GM06990 (cell line): ENCODE measurements around the gene RFTN1.

Experiments
- DNase-seq: peaks from one replicate; pipeline ENCODE4 v3.0.0-alpha.2; 2011; ENCODE audit not compliant: insufficient read length; ENCODE audit errors: extremely low read depth
- H3K27me3 ChIP-seq: replicated peaks from 2 replicates; pipeline ENCODE4 v1.6.0; 2011; ENCODE audit warnings: low read length; ENCODE audit not compliant: control insufficient read depth, insufficient read depth
- H3K36me3 ChIP-seq: 2 replicates; pipeline ENCODE4 v1.5.1; 2011; ENCODE audit warnings: low read length; ENCODE audit not compliant: control insufficient read depth, insufficient read depth
- H3K4me3 ChIP-seq: replicated peaks from 2 replicates; pipeline ENCODE4 v1.5.1; 2011; ENCODE audit warnings: low read depth, mild to moderate bottlenecking, control low read depth, low read length
- TF ChIP-seq, protein P1 (sequence below): IDR thresholded peaks from 2 replicates; pipeline ENCODE4 v1.5.1; 2011; ENCODE audit warnings: low read length, control low read depth, mild to moderate bottlenecking, inconsistent platforms; ENCODE audit not compliant: insufficient read depth, poor library complexity, severe bottlenecking

The RFTN1 gene

DNA sequence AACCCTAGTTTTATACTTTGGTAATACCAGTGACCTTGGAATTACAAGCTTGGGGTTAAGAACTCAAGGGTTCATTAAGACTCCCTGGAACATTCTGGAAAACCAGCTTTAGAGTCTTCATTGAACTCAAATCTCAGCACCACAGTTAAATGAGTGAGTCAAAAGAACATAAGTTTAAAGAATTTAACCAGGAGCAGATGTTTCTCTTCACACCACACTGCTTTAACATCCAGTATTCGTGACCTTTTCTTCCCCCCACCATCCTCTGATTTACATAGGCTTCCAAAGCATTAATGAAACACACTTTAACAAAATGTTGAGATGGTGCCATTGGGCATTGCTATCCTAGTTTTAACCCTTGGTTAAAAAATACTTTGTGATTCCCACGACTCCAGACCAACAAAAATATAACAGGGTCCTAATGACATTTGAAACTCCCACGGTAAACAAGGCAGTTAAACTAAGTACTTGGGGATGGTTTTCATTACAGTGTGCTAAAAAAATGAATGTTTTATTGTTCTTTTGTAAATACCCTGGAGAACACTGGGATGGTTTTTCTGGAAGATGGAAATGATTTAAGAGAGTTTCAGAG, 124.6 kb downstream of the RFTN1 start:
- Histone ChIP-seq H3K36me3 (peaks cover 1% of the 10 kb centered on the region; the same call in 1 of the 2 replicates), H3K4me3 (no peak overlapping the region), H3K27me3 (no peaks in the 10 kb centered on the region)
- TF ChIP-seq, protein P1, sequence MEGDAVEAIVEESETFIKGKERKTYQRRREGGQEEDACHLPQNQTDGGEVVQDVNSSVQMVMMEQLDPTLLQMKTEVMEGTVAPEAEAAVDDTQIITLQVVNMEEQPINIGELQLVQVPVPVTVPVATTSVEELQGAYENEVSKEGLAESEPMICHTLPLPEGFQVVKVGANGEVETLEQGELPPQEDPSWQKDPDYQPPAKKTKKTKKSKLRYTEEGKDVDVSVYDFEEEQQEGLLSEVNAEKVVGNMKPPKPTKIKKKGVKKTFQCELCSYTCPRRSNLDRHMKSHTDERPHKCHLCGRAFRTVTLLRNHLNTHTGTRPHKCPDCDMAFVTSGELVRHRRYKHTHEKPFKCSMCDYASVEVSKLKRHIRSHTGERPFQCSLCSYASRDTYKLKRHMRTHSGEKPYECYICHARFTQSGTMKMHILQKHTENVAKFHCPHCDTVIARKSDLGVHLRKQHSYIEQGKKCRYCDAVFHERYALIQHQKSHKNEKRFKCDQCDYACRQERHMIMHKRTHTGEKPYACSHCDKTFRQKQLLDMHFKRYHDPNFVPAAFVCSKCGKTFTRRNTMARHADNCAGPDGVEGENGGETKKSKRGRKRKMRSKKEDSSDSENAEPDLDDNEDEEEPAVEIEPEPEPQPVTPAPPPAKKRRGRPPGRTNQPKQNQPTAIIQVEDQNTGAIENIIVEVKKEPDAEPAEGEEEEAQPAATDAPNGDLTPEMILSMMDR, result no peak
- DNase-seq, result no peak

DNA sequence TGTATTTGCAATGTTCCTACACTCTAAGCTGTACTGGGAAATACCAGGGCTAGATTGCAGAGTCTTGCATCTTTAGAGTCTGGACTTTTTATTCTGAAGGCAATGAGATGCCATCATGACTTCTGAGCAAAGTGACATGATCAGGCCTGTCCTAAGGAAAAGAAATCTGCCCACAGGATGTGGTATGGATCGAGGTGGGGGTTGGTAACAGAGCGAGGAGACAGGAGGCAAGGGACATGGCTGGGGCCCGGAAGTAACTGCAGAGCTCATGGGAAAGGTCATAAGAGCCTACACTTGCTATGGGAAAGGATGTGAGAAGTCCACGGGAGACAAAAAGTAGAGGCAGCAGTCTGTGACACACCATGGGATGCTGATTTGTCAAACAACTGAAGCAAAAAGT, 126.9 kb downstream of the RFTN1 start:
- peaks cover 1% of the 10 kb centered on the region for H3K36me3 ChIP-seq
- H3K27me3 ChIP-seq, result no peaks in the 10 kb centered on the region
- H3K4me3 ChIP-seq, result no peak overlapping the region
- no peak for DNase-seq
- TF ChIP-seq, protein P1, result no peak

DNA sequence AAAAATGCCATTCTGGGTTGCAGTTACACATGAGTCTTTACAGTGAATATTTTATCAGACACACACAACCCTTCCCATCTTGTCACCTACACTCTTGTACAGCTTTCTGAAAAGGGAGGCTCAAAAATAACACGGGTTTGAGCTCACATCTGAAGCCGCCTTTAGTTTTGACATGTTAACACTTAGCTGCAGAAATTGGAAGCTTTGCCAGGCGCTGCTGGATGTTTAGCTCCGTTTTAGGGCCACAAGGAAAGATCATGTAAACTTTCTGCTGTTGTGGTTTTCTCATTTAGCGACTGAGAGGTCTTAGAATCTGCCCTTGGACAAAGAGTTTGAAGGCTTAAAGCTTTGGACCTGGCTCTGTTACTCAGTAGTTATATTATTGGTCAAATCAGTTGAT, 128.3 kb downstream of the RFTN1 start:
- H3K36me3 ChIP-seq, result peaks cover 4% of the 10 kb centered on the region
- DNase-seq, result no peak
- TF ChIP-seq, protein P1, result no peak
- no peak overlapping the region for H3K4me3 ChIP-seq
- H3K27me3 ChIP-seq, result no peaks in the 10 kb centered on the region

DNA sequence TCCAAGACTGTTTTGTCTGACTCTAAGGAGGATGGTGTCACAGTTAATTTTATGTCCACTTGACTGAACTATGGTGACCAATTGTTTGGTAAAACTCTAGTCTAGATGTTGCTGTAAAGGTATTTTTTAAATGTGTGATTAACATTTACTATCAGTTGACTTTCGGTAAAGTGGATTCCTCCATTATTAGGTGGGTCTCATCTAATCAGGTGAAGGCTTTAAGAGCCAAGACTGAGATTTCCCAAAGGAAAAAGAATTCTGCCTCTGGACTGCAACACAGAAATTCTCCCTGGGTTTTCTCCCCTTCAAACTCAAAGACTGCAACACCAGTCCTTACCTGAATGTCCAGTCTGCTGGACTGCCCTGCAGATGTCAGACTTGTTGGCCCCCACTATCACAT, 129.6 kb downstream of the RFTN1 start:
- TF ChIP-seq, protein P1, result no peak
- peaks cover 2% of the 10 kb centered on the region for H3K36me3 ChIP-seq
- no peaks in the 10 kb centered on the region for H3K27me3 ChIP-seq
- no peak overlapping the region for H3K4me3 ChIP-seq
- DNase-seq, result no peak

DNA sequence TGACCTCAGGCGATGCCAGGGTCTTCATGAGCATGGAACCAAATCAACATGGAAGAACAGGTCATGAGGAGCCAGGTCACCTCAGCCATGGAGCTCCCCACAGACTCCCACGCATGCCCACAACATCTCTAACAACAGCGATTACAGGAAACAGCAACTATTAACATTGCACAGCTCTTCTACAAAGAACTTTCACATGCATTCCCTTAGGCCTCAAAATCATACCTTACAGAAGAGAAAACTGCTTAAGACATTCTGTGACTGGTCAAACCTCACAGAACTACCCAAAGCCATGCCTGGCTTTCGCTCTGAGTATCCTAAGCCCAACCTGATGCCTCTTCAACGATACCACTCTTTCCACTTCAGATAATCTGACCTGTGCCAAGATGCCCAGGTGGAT, 130.7 kb downstream of the RFTN1 start:
- TF ChIP-seq, protein P1, result no peak
- Histone ChIP-seq H3K4me3 (no peak overlapping the region), H3K27me3 (no peaks in the 10 kb centered on the region), H3K36me3 (peaks cover 2% of the 10 kb centered on the region)
- DNase-seq, result no peak

DNA sequence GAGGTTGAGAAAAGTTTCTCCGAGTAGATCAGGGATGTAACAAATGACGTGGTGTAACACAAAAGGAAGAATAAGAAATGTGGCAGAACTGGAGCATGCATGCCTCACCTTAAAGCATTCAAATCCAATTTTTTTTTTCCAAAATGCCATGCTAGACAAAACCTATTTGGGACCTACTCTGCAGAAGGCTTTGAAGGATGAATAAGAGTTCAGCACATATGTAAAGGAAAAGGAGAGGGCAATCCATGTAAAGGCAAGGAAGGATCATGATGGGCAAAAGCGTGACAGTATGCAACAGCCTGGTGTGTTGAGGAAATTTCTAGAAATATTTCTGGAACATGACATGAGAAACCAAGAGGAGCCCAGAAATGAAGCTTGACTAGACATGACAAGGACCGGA, 132.1 kb downstream of the RFTN1 start:
- peaks cover 4% of the 10 kb centered on the region for H3K36me3 ChIP-seq
- no peak for DNase-seq
- TF ChIP-seq, protein P1, result no peak
- no peak overlapping the region for H3K4me3 ChIP-seq
- no peaks in the 10 kb centered on the region for H3K27me3 ChIP-seq
